Measurements from ENCODE around the gene CDK14. TPM values are rescaled to one million over a fixed set of nuclear protein-coding genes. Genes with fewer than 3 reads are reported as not detected.
"Not testable (repeated sequence)": the region's sequence is repeated elsewhere in the genome, so short reads cannot be mapped to it uniquely, and the experiment has no call there.

Gene CDK14
- total and polyA plus RNA-seq, 5 donors from 2014 or later = 0.58 to 4.0 (median 2.3) TPM

- DNase-seq; H3K27ac Mint-ChIP-seq; ATAC-seq (ENCODE audit: low read depth in 2 of 2); H3K4me3 Mint-ChIP-seq; H3K4me1 Mint-ChIP-seq; H3K36me3 ChIP-seq (ENCODE audit: control insufficient read depth, insufficient read depth, low read length); H3K27me3 ChIP-seq (ENCODE audit: control insufficient read depth, insufficient read depth, low read length); H3K9me3 Mint-ChIP-seq; H3K27ac ChIP-seq (ENCODE audit: insufficient read depth, low read length, poor library complexity, severe bottlenecking); H3K27me3 Mint-ChIP-seq; H3K36me3 Mint-ChIP-seq; H3K4me3 ChIP-seq (ENCODE audit: low read depth, low read length); H3K9me3 ChIP-seq (ENCODE audit: control insufficient read depth in 2 of 2, low read length in 2 of 2); H3K4me1 ChIP-seq (ENCODE audit: control insufficient read depth, insufficient read depth, low read length, poor library complexity, severe bottlenecking): not testable (repeated sequence)
These were observed 577.1 kb downstream of the CDK14 start for GRCh38 chr7:91173265-91173664.

- no peak for ATAC-seq (ENCODE audit: low read depth in 2 of 2)
- no peaks in the 10 kb centered on the region for H3K27me3 ChIP-seq (ENCODE audit: control insufficient read depth, insufficient read depth, low read length)
- no peaks in the 10 kb centered on the region for H3K4me1 ChIP-seq (ENCODE audit: control insufficient read depth, insufficient read depth, low read length, poor library complexity, severe bottlenecking)
- no peaks in the 10 kb centered on the region for H3K4me1 Mint-ChIP-seq
- H3K36me3 Mint-ChIP-seq = no peaks in the 10 kb centered on the region
- H3K9me3 ChIP-seq (ENCODE audit: control insufficient read depth in 2 of 2, low read length in 2 of 2) = no peaks in the 10 kb centered on the region
- no peaks in the 10 kb centered on the region for H3K36me3 ChIP-seq (ENCODE audit: control insufficient read depth, insufficient read depth, low read length)
- no peak overlapping the region for H3K4me3 Mint-ChIP-seq
- no peaks in the 10 kb centered on the region for H3K27me3 Mint-ChIP-seq
- H3K9me3 Mint-ChIP-seq = peaks cover 0 to 4% (median 0%) of the 10 kb centered on the region in 7 donors
- no peak for DNase-seq
- peak overlapping the region in 1 of 3 donors; percentile 79 for H3K27ac Mint-ChIP-seq
- no peak overlapping the region for H3K4me3 ChIP-seq (ENCODE audit: low read depth, low read length)
- no peak overlapping the region for H3K27ac ChIP-seq (ENCODE audit: insufficient read depth, low read length, poor library complexity, severe bottlenecking)
These were observed 584.6 kb downstream of the CDK14 start for GRCh38 chr7:91180746-91181145.

- H3K36me3 Mint-ChIP-seq = no peaks in the 10 kb centered on the region
- H3K4me1 Mint-ChIP-seq = no peaks in the 10 kb centered on the region
- H3K9me3 ChIP-seq (ENCODE audit: control insufficient read depth in 2 of 2, low read length in 2 of 2) = no peaks in the 10 kb centered on the region
These were observed 585.8 kb downstream of the CDK14 start for GRCh38 chr7:91181949-91182348.

GRCh38 chr7:91182819-91183764 lies 587.0 kb downstream of the CDK14 start:
- no peaks in the 10 kb centered on the region for H3K27me3 Mint-ChIP-seq
- DNase-seq (no peak), ATAC-seq (ENCODE audit: low read depth in 2 of 2) (no peak)
- Histone ChIP-seq H3K4me3 (ENCODE audit: low read depth, low read length) (no peak overlapping the region), H3K27ac (ENCODE audit: insufficient read depth, low read length, poor library complexity, severe bottlenecking) (no peak overlapping the region), H3K9me3 (ENCODE audit: control insufficient read depth in 2 of 2, low read length in 2 of 2) (no peaks in the 10 kb centered on the region), H3K27me3 (ENCODE audit: control insufficient read depth, insufficient read depth, low read length) (no peaks in the 10 kb centered on the region), H3K36me3 (ENCODE audit: control insufficient read depth, insufficient read depth, low read length) (no peaks in the 10 kb centered on the region), H3K4me1 (ENCODE audit: control insufficient read depth, insufficient read depth, low read length, poor library complexity, severe bottlenecking) (no peaks in the 10 kb centered on the region)
- no peaks in the 10 kb centered on the region for H3K36me3 Mint-ChIP-seq
- H3K4me1 Mint-ChIP-seq = no peaks in the 10 kb centered on the region
- no peak overlapping the region for H3K27ac Mint-ChIP-seq
- no peak overlapping the region for H3K4me3 Mint-ChIP-seq
- H3K9me3 Mint-ChIP-seq = peaks cover 0 to 4% (median 0%) of the 10 kb centered on the region in 7 donors

More at GRCh38 chr7:91181949-91182348, 585.8 kb downstream of the CDK14 start:
- no peak overlapping the region for H3K4me3 ChIP-seq (ENCODE audit: low read depth, low read length)
- H3K27ac Mint-ChIP-seq = no peak overlapping the region
- H3K27me3 ChIP-seq (ENCODE audit: control insufficient read depth, insufficient read depth, low read length) = no peaks in the 10 kb centered on the region
- no peaks in the 10 kb centered on the region for H3K36me3 ChIP-seq (ENCODE audit: control insufficient read depth, insufficient read depth, low read length)
- H3K27me3 Mint-ChIP-seq = no peaks in the 10 kb centered on the region
- H3K9me3 Mint-ChIP-seq = peaks cover 0 to 4% (median 0%) of the 10 kb centered on the region in 7 donors
- ATAC-seq (ENCODE audit: low read depth in 2 of 2) (no peak), DNase-seq (no peak)
- H3K4me1 ChIP-seq (ENCODE audit: control insufficient read depth, insufficient read depth, low read length, poor library complexity, severe bottlenecking) = no peaks in the 10 kb centered on the region
- H3K27ac ChIP-seq (ENCODE audit: insufficient read depth, low read length, poor library complexity, severe bottlenecking) = no peak overlapping the region
- H3K4me3 Mint-ChIP-seq = no peak overlapping the region

GRCh38 chr7:91185771-91186170 lies 589.6 kb downstream of the CDK14 start:
- no peak for DNase-seq
- Histone ChIP-seq H3K27me3 (ENCODE audit: control insufficient read depth, insufficient read depth, low read length) (no peaks in the 10 kb centered on the region), H3K27ac (ENCODE audit: insufficient read depth, low read length, poor library complexity, severe bottlenecking) (no peak overlapping the region), H3K4me1 (ENCODE audit: control insufficient read depth, insufficient read depth, low read length, poor library complexity, severe bottlenecking) (no peaks in the 10 kb centered on the region), H3K4me3 (ENCODE audit: low read depth, low read length) (no peak overlapping the region), H3K9me3 (ENCODE audit: control insufficient read depth in 2 of 2, low read length in 2 of 2) (no peaks in the 10 kb centered on the region), H3K36me3 (ENCODE audit: control insufficient read depth, insufficient read depth, low read length) (no peaks in the 10 kb centered on the region)
- no peak for ATAC-seq (ENCODE audit: low read depth in 2 of 2)
- Mint-ChIP-seq H3K36me3 (no peaks in the 10 kb centered on the region), H3K4me1 (no peaks in the 10 kb centered on the region), H3K4me3 (no peak overlapping the region), H3K27ac (no peak overlapping the region), H3K9me3 (peaks cover 0 to 3% (median 0%) of the 10 kb centered on the region in 7 donors), H3K27me3 (no peaks in the 10 kb centered on the region)

- ATAC-seq (ENCODE audit: low read depth in 2 of 2) (no peak), DNase-seq (no peak)
- no peaks in the 10 kb centered on the region for H3K4me1 Mint-ChIP-seq
- peak overlapping the region in 1 of 3 donors; percentile 18 for H3K27ac Mint-ChIP-seq
- no peaks in the 10 kb centered on the region for H3K36me3 ChIP-seq (ENCODE audit: control insufficient read depth, insufficient read depth, low read length)
- peaks cover 0 to 3% (median 0%) of the 10 kb centered on the region in 7 donors for H3K9me3 Mint-ChIP-seq
- H3K36me3 Mint-ChIP-seq = no peaks in the 10 kb centered on the region
- no peaks in the 10 kb centered on the region for H3K27me3 ChIP-seq (ENCODE audit: control insufficient read depth, insufficient read depth, low read length)
- H3K9me3 ChIP-seq (ENCODE audit: control insufficient read depth in 2 of 2, low read length in 2 of 2) = no peaks in the 10 kb centered on the region
- no peak overlapping the region for H3K4me3 Mint-ChIP-seq
- H3K4me1 ChIP-seq (ENCODE audit: control insufficient read depth, insufficient read depth, low read length, poor library complexity, severe bottlenecking) = no peaks in the 10 kb centered on the region
- H3K27me3 Mint-ChIP-seq = no peaks in the 10 kb centered on the region
- H3K27ac ChIP-seq (ENCODE audit: insufficient read depth, low read length, poor library complexity, severe bottlenecking) = no peak overlapping the region
- no peak overlapping the region for H3K4me3 ChIP-seq (ENCODE audit: low read depth, low read length)
These were observed 590.9 kb downstream of the CDK14 start for GRCh38 chr7:91187061-91187460.

- ATAC-seq (ENCODE audit: low read depth in 2 of 2) (no peak), DNase-seq (no peak)
- H3K36me3 ChIP-seq (ENCODE audit: control insufficient read depth, insufficient read depth, low read length) = no peaks in the 10 kb centered on the region
- no peaks in the 10 kb centered on the region for H3K36me3 Mint-ChIP-seq
- no peaks in the 10 kb centered on the region for H3K4me1 Mint-ChIP-seq
- H3K27me3 ChIP-seq (ENCODE audit: control insufficient read depth, insufficient read depth, low read length) = no peaks in the 10 kb centered on the region
- no peaks in the 10 kb centered on the region for H3K27me3 Mint-ChIP-seq
- H3K27ac ChIP-seq (ENCODE audit: insufficient read depth, low read length, poor library complexity, severe bottlenecking) = no peak overlapping the region
- no peak overlapping the region for H3K4me3 ChIP-seq (ENCODE audit: low read depth, low read length)
- no peak overlapping the region for H3K4me3 Mint-ChIP-seq
- no peaks in the 10 kb centered on the region for H3K4me1 ChIP-seq (ENCODE audit: control insufficient read depth, insufficient read depth, low read length, poor library complexity, severe bottlenecking)
- H3K9me3 ChIP-seq (ENCODE audit: control insufficient read depth in 2 of 2, low read length in 2 of 2) = no peaks in the 10 kb centered on the region
- peaks cover 0 to 2% (median 0%) of the 10 kb centered on the region in 7 donors for H3K9me3 Mint-ChIP-seq
- H3K27ac Mint-ChIP-seq = no peak overlapping the region
These were observed 595.6 kb downstream of the CDK14 start for GRCh38 chr7:91191771-91192170.

GRCh38 chr7:91193141-91193540 lies 597.0 kb downstream of the CDK14 start:
- Histone ChIP-seq H3K27ac (ENCODE audit: insufficient read depth, low read length, poor library complexity, severe bottlenecking) (no peak overlapping the region), H3K36me3 (ENCODE audit: control insufficient read depth, insufficient read depth, low read length) (no peaks in the 10 kb centered on the region), H3K4me1 (ENCODE audit: control insufficient read depth, insufficient read depth, low read length, poor library complexity, severe bottlenecking) (no peaks in the 10 kb centered on the region), H3K9me3 (ENCODE audit: control insufficient read depth in 2 of 2, low read length in 2 of 2) (no peaks in the 10 kb centered on the region), H3K27me3 (ENCODE audit: control insufficient read depth, insufficient read depth, low read length) (no peaks in the 10 kb centered on the region), H3K4me3 (ENCODE audit: low read depth, low read length) (no peak overlapping the region)
- no peak overlapping the region for H3K27ac Mint-ChIP-seq
- ATAC-seq (ENCODE audit: low read depth in 2 of 2) = no peak
- H3K4me1 Mint-ChIP-seq = no peaks in the 10 kb centered on the region
- H3K4me3 Mint-ChIP-seq = no peak overlapping the region
- no peaks in the 10 kb centered on the region for H3K27me3 Mint-ChIP-seq
- H3K9me3 Mint-ChIP-seq = peaks cover 0 to 2% (median 0%) of the 10 kb centered on the region in 7 donors
- DNase-seq = no peak
- no peaks in the 10 kb centered on the region for H3K36me3 Mint-ChIP-seq
